ENCODE results near the gene LMNTD1.

- TF ChIP-seq ZC3H10 (CRISPR knock-in tag; IDR thresholded peaks at IDR 0.05) (no peak), ZFP3 (CRISPR knock-in tag; IDR thresholded peaks at IDR 0.05) (no peak)
Measured at GRCh38 chr12:25584596-25584995, 31.5 kb upstream of the LMNTD1 start.
